HG02798 (cell line): ENCODE data around the gene PTGIS.

Experiments
- ATAC-seq: cut with Tn5 transposase; IDR thresholded peaks from one replicate; pipeline ENCODE4 v1.9.1; 2021; ENCODE audit warnings: mild to moderate bottlenecking; ENCODE audit not compliant: unreplicated experiment, poor library complexity

Gene PTGIS

DNA sequence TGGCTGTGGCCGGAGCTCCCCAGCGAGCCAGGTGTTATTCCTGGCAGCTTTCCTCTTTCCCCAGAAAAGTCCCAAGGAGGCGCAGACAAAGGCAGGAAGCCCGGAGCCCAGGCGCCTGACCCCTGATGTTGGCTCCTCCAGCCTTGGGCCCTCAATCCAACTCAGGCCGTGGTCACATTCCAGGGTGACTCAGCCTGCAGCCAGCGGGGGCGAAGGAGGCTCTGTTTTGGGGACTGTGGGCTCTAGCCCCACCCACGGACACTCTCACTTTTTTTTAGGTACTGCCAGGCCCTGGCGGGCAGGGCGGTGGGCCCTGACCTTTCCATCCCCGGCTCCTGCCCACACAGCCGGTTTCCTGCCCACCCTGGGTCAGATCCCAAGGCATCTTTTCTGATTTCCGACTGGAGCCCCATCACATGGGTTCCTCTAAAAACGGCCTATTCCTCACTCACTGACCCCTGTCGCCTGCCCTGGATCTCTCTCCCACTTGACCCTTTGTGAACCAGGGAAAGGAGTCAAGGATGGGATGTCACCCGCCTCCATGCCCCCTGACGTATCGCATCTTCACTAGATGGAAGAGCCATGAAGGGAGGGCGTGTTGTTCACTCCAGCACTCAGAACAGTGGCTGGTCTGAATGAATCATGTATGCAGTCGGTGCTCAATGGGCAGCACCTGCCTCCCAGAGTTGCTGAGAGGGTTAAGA lies 5.5 kb downstream of the PTGIS start:
- no peak for ATAC-seq

DNA sequence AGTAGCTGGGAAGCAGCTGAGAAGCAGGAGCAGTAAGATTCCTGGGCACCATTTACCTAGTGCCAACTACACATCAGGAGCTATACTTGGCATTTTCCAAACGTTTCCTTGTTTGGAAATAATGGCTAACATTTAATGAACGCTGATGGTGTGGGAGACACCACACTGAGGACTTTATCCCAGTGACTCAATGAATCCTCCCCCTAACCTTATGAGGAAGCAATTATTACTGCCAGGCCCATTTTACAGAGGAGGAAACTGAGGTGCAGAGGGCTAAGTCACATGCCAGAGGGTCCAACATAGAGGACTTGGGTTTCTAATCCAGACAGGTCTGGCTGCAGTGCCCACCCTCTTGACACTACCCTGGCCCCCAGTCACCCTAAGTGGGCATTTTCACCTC lies 6.1 kb downstream of the PTGIS start:
- ATAC-seq = no peak

DNA sequence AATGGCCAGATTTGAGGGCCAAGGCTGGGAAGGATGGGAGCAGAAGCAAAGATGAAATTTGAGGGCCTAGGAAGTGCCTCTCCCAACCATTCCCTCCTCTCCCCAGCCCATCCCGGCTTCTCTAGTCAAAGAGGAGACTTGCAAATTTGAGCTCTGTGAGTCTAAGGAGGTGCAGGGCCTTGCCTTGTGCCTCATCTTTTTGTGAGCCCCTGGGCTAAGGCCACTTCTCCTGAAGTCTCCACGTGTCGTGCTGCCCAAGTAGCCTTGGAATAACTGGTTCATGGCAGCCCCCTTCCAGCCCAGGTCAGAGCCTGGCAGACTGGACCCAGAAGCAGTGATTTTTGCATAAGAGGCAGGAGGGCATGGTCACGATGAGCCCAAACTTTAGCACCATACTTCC lies 6.7 kb downstream of the PTGIS start:
- no peak for ATAC-seq

DNA sequence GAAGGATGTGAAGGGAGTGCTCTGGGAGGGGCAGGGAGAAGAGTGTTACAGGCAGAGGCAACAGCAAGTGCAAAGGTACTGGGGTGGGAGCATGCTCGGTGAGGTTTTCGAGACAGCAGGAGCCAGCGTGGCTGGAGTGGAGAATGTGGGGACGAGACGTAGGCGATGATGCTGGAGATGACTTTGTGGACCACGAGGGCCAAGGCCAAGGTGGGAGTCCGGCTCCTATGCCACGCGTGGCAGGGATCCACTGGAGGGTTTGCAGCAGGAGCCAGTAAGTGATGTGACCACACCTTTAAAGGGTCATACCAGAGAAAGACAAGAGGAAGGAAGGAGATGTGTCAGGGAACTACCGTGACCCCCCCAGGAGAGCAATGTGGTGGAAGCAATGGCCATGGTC lies 7.3 kb downstream of the PTGIS start:
- ATAC-seq = no peak

DNA sequence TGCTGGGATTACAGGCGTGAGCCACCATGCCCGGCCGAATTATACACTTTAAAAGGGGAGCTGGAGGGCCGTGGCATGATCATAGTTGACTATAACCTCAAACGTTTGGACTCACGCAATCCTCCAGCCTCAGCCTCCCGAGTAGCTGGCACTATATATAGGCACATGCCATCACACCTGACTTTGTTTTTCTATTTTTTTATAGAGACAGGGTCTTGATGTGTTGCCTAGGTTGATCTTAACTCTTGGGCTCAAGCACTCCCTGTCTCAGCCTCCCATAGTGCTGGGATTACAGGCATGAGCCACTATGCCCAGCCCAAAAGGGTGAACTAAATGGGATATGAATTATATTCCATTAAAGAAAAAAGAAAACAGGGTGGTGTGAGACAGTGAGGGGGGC lies 7.8 kb downstream of the PTGIS start:
- ATAC-seq = no peak

DNA sequence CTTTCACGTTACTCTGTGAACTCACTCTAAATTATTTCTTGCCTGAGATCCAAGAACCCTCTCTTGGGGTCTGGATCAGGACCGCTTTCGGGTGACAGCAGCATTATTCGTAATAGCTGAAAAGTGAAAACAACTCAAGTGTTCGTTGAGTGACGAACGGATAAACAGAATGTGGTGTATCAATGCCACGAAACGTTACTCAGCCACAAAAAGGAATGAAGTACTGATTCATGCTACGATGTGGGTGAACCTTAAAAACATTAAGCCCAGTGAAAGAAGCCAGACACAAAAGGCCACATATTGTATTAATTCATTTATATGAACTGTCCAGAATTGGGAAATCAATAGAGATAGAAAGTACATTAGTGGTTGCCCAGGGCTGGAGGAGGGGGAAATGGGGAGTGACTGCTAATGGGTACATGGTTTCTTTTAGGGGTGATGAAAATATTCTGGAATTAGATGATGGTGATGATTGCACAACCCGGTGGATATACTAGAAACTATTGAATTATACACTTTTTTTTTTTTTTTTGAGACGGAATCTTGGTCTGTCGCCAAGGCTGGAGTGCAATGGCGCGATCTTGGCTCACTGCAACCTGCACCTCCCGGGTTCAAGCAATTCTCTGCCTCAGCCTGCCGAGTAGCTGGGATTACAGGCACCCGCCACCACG lies 8.4 kb downstream of the PTGIS start:
- ATAC-seq = no peak

DNA sequence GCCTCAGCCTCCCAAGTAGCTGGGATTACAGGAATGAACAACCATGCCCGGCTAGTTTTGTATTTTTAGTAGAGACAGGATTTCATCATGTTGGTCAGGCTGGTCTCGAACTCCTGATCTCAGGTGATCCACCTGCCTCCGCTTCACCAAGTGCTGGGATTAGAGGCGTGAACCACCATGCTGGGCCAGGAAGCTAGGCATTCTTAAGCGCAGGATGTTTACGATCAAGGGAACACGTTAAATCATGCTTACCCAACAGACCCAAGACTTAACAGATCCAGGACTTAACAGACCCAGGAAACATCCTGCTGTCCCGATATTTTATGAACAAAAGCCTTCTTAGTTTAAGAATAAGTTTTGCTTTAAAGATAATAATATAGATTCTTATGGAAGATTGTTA lies 9.1 kb downstream of the PTGIS start:
- ATAC-seq = no peak

DNA sequence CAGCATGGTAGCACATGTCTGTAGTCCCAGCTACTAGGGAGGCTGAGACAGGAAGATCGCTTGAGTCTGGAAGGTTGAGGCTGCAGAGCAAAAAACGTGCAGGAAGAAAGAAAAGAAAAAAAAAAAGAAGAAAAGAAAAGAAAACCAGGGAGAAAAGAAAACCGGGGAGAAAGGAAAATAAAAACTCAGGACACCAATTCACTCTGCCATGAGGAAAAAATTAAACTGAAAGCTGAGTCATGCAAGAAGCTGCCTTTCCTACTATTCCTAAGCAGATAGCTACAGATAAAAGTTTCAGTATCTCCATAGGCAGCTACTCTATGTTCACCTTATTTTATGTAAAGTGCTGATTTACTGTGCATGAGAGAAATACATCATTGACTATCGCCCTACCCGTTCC lies 10.5 kb downstream of the PTGIS start:
- no peak for ATAC-seq

DNA sequence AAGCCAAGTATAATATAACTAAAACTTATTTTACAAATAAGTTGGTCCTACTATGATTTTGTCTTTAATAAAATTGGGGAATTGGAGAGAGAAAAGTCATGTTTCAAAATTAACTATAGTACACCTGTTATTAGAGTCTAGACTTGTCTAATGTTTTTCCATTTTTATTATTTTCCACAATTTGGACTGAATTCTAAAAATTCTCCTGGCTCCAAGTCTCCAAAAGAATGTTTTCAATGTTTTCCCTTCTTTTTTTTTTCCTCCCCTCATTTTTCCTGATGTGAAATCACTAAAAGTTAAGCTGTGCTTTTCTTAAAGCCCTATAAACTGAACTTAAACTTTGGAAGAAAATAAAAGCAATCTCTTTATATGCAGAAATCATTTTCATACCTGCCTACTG lies 11.3 kb downstream of the PTGIS start:
- no peak for ATAC-seq

DNA sequence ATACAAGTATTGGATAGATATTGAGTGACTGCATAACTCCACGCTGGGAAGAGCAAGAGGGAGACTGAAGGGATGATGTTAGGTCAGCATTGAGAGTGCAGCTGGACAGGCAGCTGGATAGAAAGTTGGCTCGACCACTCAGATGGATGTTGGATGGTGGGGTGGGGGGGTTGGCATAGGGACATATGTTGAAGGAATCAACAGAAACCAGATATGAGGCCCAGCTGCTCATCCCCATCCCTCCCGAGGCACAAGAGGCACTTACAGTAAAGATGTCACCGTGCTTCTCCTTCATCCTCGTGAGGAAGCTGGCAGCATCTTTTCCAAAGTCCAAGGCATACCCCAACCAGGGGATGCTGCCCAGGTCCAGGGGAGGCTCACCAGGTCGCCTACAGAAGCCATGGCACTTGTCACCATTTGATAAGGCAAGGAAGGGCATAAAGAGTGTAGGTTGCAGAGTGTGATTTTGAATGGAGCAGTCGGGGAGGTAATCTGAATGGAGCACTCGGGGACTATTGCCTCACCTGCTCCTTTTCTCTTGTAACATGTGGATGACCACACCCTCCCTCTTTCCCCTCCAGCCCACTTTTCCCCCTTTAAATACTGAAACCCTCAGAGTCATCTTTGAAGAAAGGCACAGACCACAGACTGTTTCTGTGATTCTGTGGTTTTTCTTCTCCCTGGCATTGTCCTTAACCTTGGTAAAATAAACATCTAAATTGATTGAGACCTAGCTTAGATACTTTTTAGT lies 18.0 kb downstream of the PTGIS start:
- no peak for ATAC-seq

DNA sequence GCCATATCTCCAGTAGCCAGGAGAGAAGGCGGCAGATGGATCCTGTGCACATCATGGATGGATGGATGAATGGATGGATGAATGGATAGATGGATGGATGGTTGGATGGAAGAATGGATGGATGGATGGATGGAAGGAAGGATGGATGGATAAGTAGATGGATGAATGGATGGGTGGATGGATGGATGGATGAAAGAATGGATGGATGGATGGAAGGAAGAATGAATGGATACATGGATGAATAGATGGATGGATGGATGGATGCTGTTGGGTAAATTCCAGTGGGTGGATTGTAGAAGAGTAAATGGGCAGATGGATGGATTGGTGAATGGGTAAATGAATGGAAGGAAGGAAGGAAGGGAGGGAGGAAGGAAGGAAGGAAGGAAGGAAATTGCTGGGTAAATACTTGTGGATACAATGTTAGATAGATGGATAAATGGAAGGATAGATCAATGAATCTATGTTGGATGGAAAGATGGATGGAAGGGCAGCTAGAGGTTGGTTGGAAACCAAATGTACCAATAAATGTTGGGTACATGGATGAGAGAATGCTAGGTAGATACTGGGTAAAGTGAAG lies 19.5 kb downstream of the PTGIS start:
- no peak for ATAC-seq

DNA sequence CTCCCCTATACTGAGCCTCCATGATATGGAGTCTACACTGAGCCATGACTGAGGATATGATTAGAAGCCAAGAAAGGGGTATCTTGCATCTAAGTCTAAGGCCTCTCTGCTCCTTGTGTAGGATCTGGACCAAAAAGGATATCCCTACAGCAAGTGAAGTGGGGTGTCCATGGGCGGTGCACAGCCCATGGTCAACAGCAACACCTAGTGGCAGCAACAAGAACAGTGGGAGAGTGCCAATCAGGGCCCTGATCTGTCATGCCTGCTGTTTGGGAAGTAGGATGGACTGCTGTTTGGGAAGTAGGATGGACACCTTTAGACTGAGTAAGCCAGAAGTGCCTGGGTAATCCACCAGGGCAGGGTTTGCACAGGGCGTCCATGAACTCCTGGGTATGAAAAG lies 22.4 kb downstream of the PTGIS start:
- ATAC-seq = no peak

DNA sequence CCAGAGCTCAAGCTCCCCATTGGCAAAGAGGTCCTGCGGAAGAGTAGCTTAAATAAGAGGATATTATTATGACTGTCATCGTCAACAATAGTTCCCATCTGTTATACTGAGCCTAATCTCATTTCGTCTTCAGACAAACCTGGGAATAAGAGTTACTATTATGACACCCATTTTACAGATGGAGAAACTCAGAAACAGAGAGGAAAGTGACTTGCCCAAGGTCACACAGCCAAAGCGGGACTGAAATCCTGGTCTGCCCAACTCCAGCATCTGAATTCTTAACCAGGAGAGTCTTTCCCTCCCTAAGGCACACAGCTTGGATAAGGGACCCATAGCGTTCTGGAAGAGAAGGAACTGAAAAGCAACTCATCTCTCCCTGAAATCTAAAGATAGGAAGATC lies 23.4 kb downstream of the PTGIS start:
- ATAC-seq = no peak

DNA sequence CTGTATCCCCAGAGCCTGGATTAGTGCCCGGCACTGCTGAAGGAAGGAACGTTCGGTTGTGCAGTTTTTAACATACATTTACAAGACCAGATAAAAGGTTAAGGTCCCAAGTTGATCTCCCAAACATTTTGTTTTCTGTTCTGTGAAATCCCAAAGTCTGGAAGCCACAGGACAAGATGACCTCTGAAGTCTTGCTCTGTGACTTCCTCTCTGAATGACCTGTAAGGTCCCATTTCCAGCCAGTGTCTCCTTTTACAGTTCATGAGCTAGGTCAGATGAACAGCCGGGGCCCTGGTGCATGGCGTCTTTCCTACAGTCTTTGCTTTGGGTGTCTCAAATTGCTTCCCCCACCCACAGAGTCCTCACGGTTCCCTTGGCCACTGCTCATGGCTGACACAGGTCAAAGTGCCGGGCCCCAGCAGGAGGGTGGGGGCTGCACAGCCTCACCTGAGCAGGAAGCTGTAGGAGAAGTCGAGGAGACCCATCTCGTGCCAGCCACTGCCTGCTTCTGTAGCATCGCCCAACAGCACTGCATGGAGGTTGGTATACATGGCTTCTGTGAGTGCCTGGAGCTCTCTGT lies 24.0 kb downstream of the PTGIS start:
- ATAC-seq = no peak

DNA sequence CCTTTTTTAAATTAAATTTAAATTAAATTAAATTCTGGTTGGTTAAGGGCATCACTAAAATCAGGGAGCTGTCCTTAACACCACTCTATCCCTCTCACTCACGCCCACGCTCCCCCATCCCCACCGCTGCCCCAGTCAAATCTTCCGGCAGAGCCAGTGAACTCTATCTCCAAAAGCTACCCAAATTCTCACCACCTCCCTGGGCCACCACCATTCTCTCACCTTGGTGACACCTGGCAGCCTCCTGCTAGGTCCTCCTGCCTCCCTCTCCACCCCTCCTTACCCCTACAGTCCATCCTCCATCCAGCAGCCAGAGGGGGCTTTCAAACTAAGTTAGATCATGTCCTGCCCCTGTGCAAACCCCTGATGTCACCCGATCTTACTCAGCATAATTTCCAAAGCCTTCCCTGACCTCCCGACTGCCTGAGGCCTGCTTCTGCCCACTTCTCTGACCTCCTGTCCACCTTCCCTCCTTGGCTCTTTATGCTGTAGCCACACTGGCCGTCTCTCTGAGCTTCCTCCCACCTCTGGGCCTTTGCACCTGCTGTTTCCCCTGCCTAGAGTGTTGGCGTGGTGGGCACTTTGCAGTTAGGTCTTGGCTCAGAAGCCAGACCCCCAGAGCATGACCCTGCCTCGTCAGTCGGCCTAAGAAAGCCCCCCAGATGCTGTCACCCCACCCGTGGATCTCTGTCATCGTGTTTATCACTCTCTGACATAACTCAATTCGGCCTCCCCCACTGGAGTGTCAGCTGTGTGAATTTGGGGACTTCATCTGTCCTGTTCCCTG lies 24.7 kb downstream of the PTGIS start:
- no peak for ATAC-seq

DNA sequence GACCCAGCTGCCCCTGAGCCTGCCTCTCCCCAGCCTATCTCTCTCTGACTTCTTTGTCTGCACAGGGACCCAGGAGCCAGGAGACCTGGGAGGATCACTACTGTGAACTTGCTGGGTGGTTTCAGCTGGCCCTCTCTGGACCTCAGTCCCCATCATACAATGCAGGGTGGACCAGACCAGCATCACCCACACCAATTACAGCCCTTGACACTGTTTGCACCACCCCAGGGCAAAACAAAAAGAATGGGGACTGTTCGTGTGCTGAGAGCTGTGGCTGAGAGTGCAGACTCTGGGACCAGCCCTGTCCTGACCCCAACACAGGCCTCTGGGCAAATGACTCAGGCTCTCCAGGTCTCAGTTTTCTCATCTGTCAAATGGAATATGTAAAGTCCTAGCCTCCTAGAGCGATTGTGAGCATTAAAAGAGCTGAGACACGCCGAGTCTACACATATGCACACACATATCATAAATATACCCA lies 25.4 kb downstream of the PTGIS start:
- ATAC-seq = no peak

DNA sequence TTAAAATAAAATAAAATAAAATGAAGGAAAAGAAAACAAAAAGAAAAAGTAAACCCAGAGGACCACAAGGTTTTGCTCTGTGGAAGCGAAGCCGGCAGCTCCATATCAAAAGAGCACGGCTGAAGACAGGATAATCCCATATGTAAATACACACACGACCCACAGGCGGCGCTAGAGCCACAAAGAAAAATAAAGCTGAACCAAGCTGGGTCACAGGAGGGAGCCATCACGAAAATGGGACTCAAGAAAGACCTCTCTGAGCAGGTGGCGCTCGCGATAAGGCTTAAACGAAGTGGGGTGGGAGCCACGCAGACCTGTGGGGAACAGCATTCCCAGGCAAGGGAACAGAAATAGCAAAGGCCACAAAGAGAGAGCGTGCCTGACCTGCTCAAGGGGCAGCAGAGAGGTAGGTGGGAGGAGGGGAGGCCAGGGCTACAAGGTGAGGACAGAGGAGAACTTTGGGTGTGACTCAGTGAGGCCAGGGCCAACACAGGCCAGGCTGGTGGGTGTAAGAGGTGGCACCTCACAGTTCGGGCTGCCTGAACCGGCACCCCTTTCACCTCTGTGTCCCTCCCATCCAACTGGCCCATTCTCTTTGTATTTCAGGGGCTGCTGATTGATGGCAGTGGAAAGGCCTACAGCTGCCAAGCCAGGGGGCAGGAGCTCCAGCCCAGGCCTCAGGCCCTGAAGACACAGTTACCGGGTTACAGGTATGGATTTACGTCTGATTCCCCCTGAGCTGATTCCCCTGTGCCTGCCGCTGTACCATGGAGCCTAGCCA lies 26.0 kb downstream of the PTGIS start:
- no peak for ATAC-seq

DNA sequence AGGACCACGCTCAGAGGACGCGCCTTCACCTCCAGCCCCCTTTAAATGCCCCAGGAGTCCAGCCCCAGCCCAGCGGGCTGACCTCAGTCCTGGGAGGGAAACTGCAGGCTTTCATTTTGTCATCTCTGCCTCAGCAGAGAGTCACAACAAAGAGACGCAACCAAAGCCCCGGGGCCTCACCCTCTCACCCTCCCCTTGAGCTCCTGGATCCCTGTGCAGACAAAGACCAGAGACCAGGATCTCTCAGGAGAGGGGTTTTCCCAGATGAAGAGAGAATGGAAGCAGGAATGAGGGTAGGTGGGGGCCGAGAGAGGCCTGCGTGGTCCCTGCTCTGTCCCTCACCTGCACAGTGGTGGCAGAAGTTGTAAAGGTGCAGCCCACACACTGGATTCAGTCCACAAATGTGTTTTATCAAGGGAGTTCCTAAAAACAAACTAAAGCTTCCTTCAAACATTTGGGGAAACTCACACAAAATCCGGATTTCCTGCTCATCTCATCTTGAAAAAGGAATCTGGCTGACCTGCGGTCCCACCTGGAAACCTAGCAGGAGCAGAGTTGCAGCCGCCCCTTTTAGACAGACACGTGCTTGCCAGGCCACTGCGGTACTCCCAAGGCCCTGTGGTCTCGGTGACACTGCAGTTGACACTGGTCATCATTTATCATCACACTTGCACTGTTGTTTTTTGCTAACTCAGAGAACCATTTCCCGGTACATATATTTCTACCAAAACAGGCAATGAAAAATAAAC lies 27.1 kb downstream of the PTGIS start:
- ATAC-seq = no peak

DNA sequence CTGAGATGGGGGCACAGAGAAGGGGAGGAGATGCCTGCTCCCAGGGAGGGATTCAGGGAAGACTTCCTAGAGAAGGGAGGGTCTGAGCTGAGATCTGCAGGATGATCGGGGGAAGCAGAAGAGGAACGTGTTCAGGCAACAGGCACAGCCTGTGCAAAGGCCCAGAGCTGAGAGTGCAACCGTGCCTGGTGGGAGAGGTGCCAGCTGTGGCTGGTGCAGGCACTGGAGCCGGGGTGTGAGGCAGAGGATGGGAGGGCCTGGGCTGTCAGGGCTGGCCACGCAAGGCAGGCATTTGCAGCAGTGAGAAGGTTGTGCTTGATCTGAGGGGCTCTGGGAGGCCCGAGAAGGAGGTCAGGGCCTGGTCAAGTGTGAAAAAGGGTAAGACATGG lies 27.7 kb downstream of the PTGIS start:
- ATAC-seq = no peak
